VCaP (cell line): Measurements from ENCODE around the gene GUK1.

ENCODE experiments used
- H3K27ac ChIP-seq: fragments of 450-650 bp; 2 replicates; pipeline ENCODE4 v1.5.1; 2017
- CTCF ChIP-seq: fragments of 450-650 bp; conservative IDR thresholded peaks from 2 replicates; pipeline ENCODE4 v1.5.1; 2017; ENCODE audit warnings: mild to moderate bottlenecking, moderate library complexity

The GUK1 gene

GRCh38 chr1:228162286-228163006 lies 22.4 kb downstream of the GUK1 start:
- no peak overlapping the region for H3K27ac ChIP-seq
- no peak for TF ChIP-seq CTCF

- no peak for TF ChIP-seq CTCF
- H3K27ac ChIP-seq, result no peak overlapping the region
Observed at GRCh38 chr1:228163007-228163753, 23.1 kb downstream of the GUK1 start.

- no peak for TF ChIP-seq CTCF
- no peak overlapping the region for H3K27ac ChIP-seq
Observed at GRCh38 chr1:228163776-228164519, 23.9 kb downstream of the GUK1 start.

GRCh38 chr1:228164561-228165371 lies 24.7 kb downstream of the GUK1 start:
- peak overlapping the region; percentile 78 for H3K27ac ChIP-seq

GRCh38 chr1:228165372-228166169 lies 25.5 kb downstream of the GUK1 start, which contains the start of gene IBA57:
TSS of gene IBA57 (plus strand) at chr1:228165804. CDS start at chr1:228165817, 13 bp downstream.
- peak within 1 kb of the TSS; percentile 78 for H3K27ac ChIP-seq
- TF ChIP-seq CTCF, result peak; percentile 78

More at GRCh38 chr1:228164561-228165371, 24.7 kb downstream of the GUK1 start:
- TF ChIP-seq CTCF, result no peak

- peak overlapping the region; percentile 78 for H3K27ac ChIP-seq
Observed at GRCh38 chr1:228166170-228166936, 26.3 kb downstream of the GUK1 start.

More at GRCh38 chr1:228166170-228166936, 26.3 kb downstream of the GUK1 start:
- no peak for TF ChIP-seq CTCF
